SW 1271 (cell line): ENCODE data around the gene MAG.
"Not testable (repeated sequence)": the region's sequence is repeated elsewhere in the genome, so short reads cannot be mapped to it uniquely, and the experiment has no call there.

Source experiments
- DNase-seq, 2 experiments: peaks; one replicate each; lab custom pipeline; 2025; lab: John Stamatoyannopoulos, UW

The MAG gene

GRCh38 chr19:35346193-35347052 lies 54.5 kb downstream of the MAG start:
- DNase-seq: no peak

GRCh38 chr19:35347171-35347929 lies 55.4 kb downstream of the MAG start, which contains the start of gene FFAR1:
Gene FFAR1, plus strand, starts transcription at chr19:35347902. Its CDS starts 3,650 bp downstream, at chr19:35351552.
- no peak for DNase-seq

- DNase-seq: no peak
Observed at GRCh38 chr19:35347930-35348298, 56.0 kb downstream of the MAG start.

GRCh38 chr19:35348911-35349611 lies 57.1 kb downstream of the MAG start:
- no peak for DNase-seq

GRCh38 chr19:35349614-35350521 lies 57.9 kb downstream of the MAG start:
- no peak for DNase-seq

GRCh38 chr19:35350591-35350990 lies 58.6 kb downstream of the MAG start:
- no peak for DNase-seq

- no peak for DNase-seq
Observed at GRCh38 chr19:35351411-35352176, 59.6 kb downstream of the MAG start.

- no peak for DNase-seq
Observed at GRCh38 chr19:35352177-35352447, 60.2 kb downstream of the MAG start.

GRCh38 chr19:35352448-35353304 lies 60.7 kb downstream of the MAG start:
- DNase-seq: peak; percentile 28 to 71

GRCh38 chr19:35353635-35354034 lies 61.7 kb downstream of the MAG start:
- DNase-seq: no peak

- DNase-seq: no peak
Observed at GRCh38 chr19:35354898-35355297, 62.9 kb downstream of the MAG start.

GRCh38 chr19:35355791-35356460 lies 64.0 kb downstream of the MAG start:
- DNase-seq: no peak

- no peak for DNase-seq
Observed at GRCh38 chr19:35357867-35358573, 66.1 kb downstream of the MAG start, which contains the start of gene FFAR3. Gene FFAR3, plus strand, starts transcription at chr19:35358460. Its CDS starts 431 bp downstream, at chr19:35358891.

GRCh38 chr19:35358834-35359233 lies 66.9 kb downstream of the MAG start:
- not testable (repeated sequence) for DNase-seq

GRCh38 chr19:35359395-35359794 lies 67.4 kb downstream of the MAG start:
- DNase-seq: not testable (repeated sequence)

- not testable (repeated sequence) for DNase-seq
Observed at GRCh38 chr19:35360081-35360480, 68.1 kb downstream of the MAG start.

- DNase-seq: no peak
Observed at GRCh38 chr19:35360880-35361420, 69.0 kb downstream of the MAG start.
